IMR-90 (cell line): ENCODE data around the gene TLL1. TPM values are rescaled to one million over a fixed set of nuclear protein-coding genes. Genes with fewer than 3 reads are reported as not detected.

Experiments used
- ATAC-seq: fragments of 200-7000 bp; cut with Tn5 transposase; 2 replicates; pipeline ENCODE4 v1.9.1; 2020; ENCODE audit warnings: low read depth, mild to moderate bottlenecking, moderate library complexity
- BruUV-seq: library from RNA; stranded (reverse); fragments of 400-500 nt; replicated peaks from 2 replicates; lab custom pipeline; 2021; lab: Mats Ljungman, UMichigan
- CTCF ChIA-PET: fragments of 300-600 bp; formaldehyde crosslinking; extraction: SDS; loops from one replicate; lab custom pipeline; 2021; ENCODE audit warnings: antibody characterized with exemption; lab: Yijun Ruan, JAX
- POLR2A ChIA-PET: fragments of 300-600 bp; sonication (Branson Sonifier 250); formaldehyde crosslinking; loops from one replicate; lab custom pipeline; 2022; ENCODE audit warnings: antibody characterized with exemption; ENCODE audit not compliant: unreplicated experiment; lab: Charles Lee
- DNase-seq: peaks from one replicate; pipeline ENCODE4 v3.0.0; 2013
- H2AFZ ChIP-seq: replicated peaks from 2 replicates; pipeline ENCODE3; 2013; ENCODE audit warnings: low read length, mild to moderate bottlenecking; ENCODE audit not compliant: poor library complexity
- H2AK5ac ChIP-seq: 2 replicates; pipeline ENCODE4 v1.6.1; 2013; ENCODE audit warnings: low read depth, low read length, inconsistent platforms
- H2AK9ac ChIP-seq: replicated peaks from 2 replicates; pipeline ENCODE3; 2013; ENCODE audit warnings: mild to moderate bottlenecking, low read depth, low read length, moderate library complexity; ENCODE audit not compliant: poor library complexity
- H2BK120ac ChIP-seq: 2 replicates; pipeline ENCODE4 v1.6.1; 2013; ENCODE audit warnings: low read depth, low read length, inconsistent platforms
- H2BK15ac ChIP-seq: 3 replicates; pipeline ENCODE4 v1.6.1; 2013; ENCODE audit warnings: low read depth, low read length, inconsistent platforms
- H2BK20ac ChIP-seq: 2 replicates; pipeline ENCODE4 v1.6.1; 2013; ENCODE audit warnings: low read depth, mild to moderate bottlenecking, inconsistent platforms, low read length, moderate library complexity
- H2BK5ac ChIP-seq: 2 replicates; pipeline ENCODE4 v1.6.1; 2013; ENCODE audit warnings: mild to moderate bottlenecking, low read depth, low read length, inconsistent platforms; ENCODE audit not compliant: poor library complexity, severe bottlenecking
- H3K14ac ChIP-seq: replicated peaks from 2 replicates; pipeline ENCODE4 v1.6.1; 2013; ENCODE audit warnings: low read depth, low read length, inconsistent platforms
- H3K18ac ChIP-seq: 2 replicates; pipeline ENCODE4 v1.6.1; 2013; ENCODE audit warnings: low read depth, low read length, control low read depth
- H3K23ac ChIP-seq: 2 replicates; pipeline ENCODE4 v1.6.1; 2013; ENCODE audit warnings: low read depth, low read length, inconsistent platforms
- H3K27ac ChIP-seq: 2 replicates; pipeline ENCODE4 v1.5.1; 2013; ENCODE audit warnings: mild to moderate bottlenecking, control low read depth, low read length; ENCODE audit not compliant: insufficient read depth
- H3K27me3 ChIP-seq: 2 replicates; pipeline ENCODE4 v1.6.1; 2013; ENCODE audit warnings: low read length; ENCODE audit not compliant: control insufficient read depth, insufficient read depth
- H3K36me3 ChIP-seq: 2 replicates; pipeline ENCODE4 v1.6.1; 2013; ENCODE audit warnings: low read length, mixed read lengths; ENCODE audit not compliant: control insufficient read depth, insufficient read depth
- H3K4ac ChIP-seq: 2 replicates; pipeline ENCODE4 v1.6.1; 2013; ENCODE audit warnings: low read depth, low read length, inconsistent platforms
- H3K4me1 ChIP-seq: 2 replicates; pipeline ENCODE4 v1.6.1; 2013; ENCODE audit warnings: low read length, mixed read lengths; ENCODE audit not compliant: control insufficient read depth, insufficient read depth
- H3K4me2 ChIP-seq: 2 replicates; pipeline ENCODE4 v1.6.1; 2013; ENCODE audit warnings: low read depth, mild to moderate bottlenecking, control low read depth, low read length, moderate library complexity
- H3K4me3 ChIP-seq: 2 replicates; pipeline ENCODE4 v1.5.1; 2013; ENCODE audit warnings: low read depth, mild to moderate bottlenecking, control low read depth, low read length, moderate library complexity; ENCODE audit not compliant: insufficient read depth
- H3K56ac ChIP-seq: 2 replicates; pipeline ENCODE4 v1.6.1; 2013; ENCODE audit warnings: low read length, inconsistent platforms; ENCODE audit not compliant: insufficient read depth; ENCODE audit errors: extremely low read depth
- H3K79me1 ChIP-seq, 2 experiments: 2 replicates each; pipeline ENCODE4 v1.6.1; 2013; ENCODE audit warnings: low read length in 2 of 2, inconsistent platforms in 1 of 2, low read depth in 1 of 2
- H3K9ac ChIP-seq: 2 replicates; pipeline ENCODE4 v1.6.1; 2013; ENCODE audit warnings: low read depth, low read length, control low read depth
- H3K9me1 ChIP-seq: 2 replicates; pipeline ENCODE4 v1.6.1; 2013; ENCODE audit warnings: low read length, inconsistent platforms; ENCODE audit not compliant: insufficient read depth
- H3K9me3 ChIP-seq: 2 replicates; pipeline ENCODE4 v1.6.1; 2013; ENCODE audit warnings: low read length; ENCODE audit not compliant: control insufficient read depth, insufficient read depth
- H4K20me1 ChIP-seq: 2 replicates; pipeline ENCODE4 v1.6.1; 2013; ENCODE audit warnings: low read length, inconsistent platforms; ENCODE audit not compliant: insufficient read depth
- H4K5ac ChIP-seq: 2 replicates; pipeline ENCODE4 v1.6.1; 2013; ENCODE audit warnings: mild to moderate bottlenecking, low read depth, low read length, control low read depth
- H4K8ac ChIP-seq, 2 experiments: 2 replicates each; pipeline ENCODE4 v1.6.1; 2013; ENCODE audit warnings: low read depth in 2 of 2, low read length in 2 of 2, control low read depth in 1 of 2, inconsistent platforms in 1 of 2
- H4K91ac ChIP-seq: 2 replicates; pipeline ENCODE4 v1.6.1; 2013; ENCODE audit warnings: low read depth, low read length, inconsistent platforms; ENCODE audit not compliant: insufficient read depth
- CEBPB ChIP-seq: IDR thresholded peaks from 2 replicates; pipeline ENCODE4 v1.6.1; 2012; ENCODE audit warnings: low read depth, low read length, improper control_type of control experiment
- CHD1 ChIP-seq: IDR thresholded peaks from 2 replicates; pipeline ENCODE4 v1.6.1; 2012; ENCODE audit warnings: low read depth, low read length, improper control_type of control experiment
- ELK1 ChIP-seq: fragments of 150-350 bp; IDR thresholded peaks from 2 replicates; pipeline ENCODE4 v1.6.1; 2016; ENCODE audit warnings: low read depth, mild to moderate bottlenecking, low read length, moderate library complexity, borderline replicate concordance
- FOS ChIP-seq: fragments of 150-350 bp; IDR thresholded peaks from 2 replicates; pipeline ENCODE4 v1.6.1; 2016; ENCODE audit warnings: low read depth, low read length
- MXI1 ChIP-seq: IDR thresholded peaks from 2 replicates; pipeline ENCODE4 v1.6.1; 2012; ENCODE audit warnings: low read depth, mild to moderate bottlenecking, low read length, moderate library complexity, borderline replicate concordance
- RFX5 ChIP-seq: IDR thresholded peaks from 2 replicates; pipeline ENCODE4 v1.8.0; 2012; ENCODE audit warnings: low read depth, mild to moderate bottlenecking, low read length, moderate library complexity
- SMC3 ChIP-seq: fragments of 150-350 bp; IDR thresholded peaks from 2 replicates; pipeline ENCODE4 v1.6.1; 2016; ENCODE audit warnings: low read depth, mild to moderate bottlenecking, antibody characterized with exemption, low read length, moderate library complexity
- WGBS, 2 experiments: methylation state at CpG; one replicate each; pipeline versions ENCODE4 v1.1.5 to v1.1.7; 2013; ENCODE audit warnings: missing lambda C conversion rate in 2 of 2; ENCODE audit not compliant: insufficient read length in 1 of 2; ENCODE audit errors: extremely low coverage in 2 of 2; 5-methylcytosine and 5-hydroxymethylcytosine counted together
- dilution Hi-C: fragments of 300-500 bp; cut with HindIII; formaldehyde crosslinking; loops from one replicate; pipeline ENCODE4 v1.14.3; 2018; ENCODE audit warnings: low sequenced_read_pairs; ENCODE audit not compliant: unreplicated experiment
- in situ Hi-C: fragments of 300-500 bp; cut with MboI; formaldehyde crosslinking; loops from 3 replicates; pipeline ENCODE4 v1.14.3; 2019; ENCODE audit warnings: low sequenced_read_pairs, inconsistent platforms, mixed read lengths
- intact Hi-C: fragments of 100-400 bp; cut with micrococcal nuclease; formaldehyde crosslinking; loops from 2 replicates; pipeline ENCODE4 v1.10.0; 2022
- polyA plus RNA-seq, 3 experiments: library from polyadenylated mRNA; depleted of rRNA; stranded (reverse); fragments of >200 nt; gene quantifications; 2 replicates each; pipeline ENCODE4 v1.2.3, GENCODE V29; 2012; ENCODE audit warnings: low replicate concordance in 1 of 3
- total RNA-seq: library from RNA; depleted of rRNA; stranded (reverse); fragments of >200 nt; gene quantifications from 2 replicates; pipeline ENCODE4 v1.2.3, GENCODE V29; 2012

Gene TLL1
- total and polyA plus RNA-seq, 2 of the 4 experiments (the other 2 are of a cell fraction), result not detected

GRCh38 chr4:166144607-166145006 lies 271.6 kb downstream of the TLL1 start:
- Histone ChIP-seq H3K9me1 (no peaks in the 10 kb centered on the region), H3K9me3 (peaks cover 7% of the 10 kb centered on the region), H2AFZ (no peak overlapping the region), H3K36me3 (no peaks in the 10 kb centered on the region), H2BK120ac (no peak overlapping the region), H2BK15ac (no peak overlapping the region), H3K4ac (no peak overlapping the region), H4K20me1 (no peaks in the 10 kb centered on the region), H3K4me1 (no peaks in the 10 kb centered on the region), H2AK5ac (no peak overlapping the region), H3K4me3 (no peak overlapping the region), H2BK5ac (no peak overlapping the region), H3K56ac (no peak overlapping the region), H4K91ac (no peak overlapping the region), H3K14ac (no peak overlapping the region), H4K5ac (no peak overlapping the region), H3K27me3 (no peaks in the 10 kb centered on the region), H2BK20ac (no peak overlapping the region), H3K79me1 (no peaks in the 10 kb centered on the region), H3K4me2 (no peak overlapping the region), H3K27ac (no peak overlapping the region), H3K18ac (no peak overlapping the region), H3K23ac (no peak overlapping the region), H2AK9ac (no peak overlapping the region), H4K8ac (no peak overlapping the region), H3K9ac (no peak overlapping the region)
- intact Hi-C loops (no loop called here), dilution Hi-C loops (no loop called here), in situ Hi-C loops (no loop called here)
- no CpG with 5 or more reads among the region's 4 CpGs for WGBS, 2 experiments
- TF ChIP-seq SMC3 (no peak), CEBPB (no peak), FOS (no peak), MXI1 (no peak), CHD1 (no peak), RFX5 (no peak), ELK1 (no peak)
- BruUV-seq, result no TSS peak
- DNase-seq (no peak), ATAC-seq (no peak)
- ChIA-PET CTCF (no interaction called here), POLR2A (no interaction called here)
